Right kidney (tissue), 1 donor: Measurements from ENCODE around the gene KLHDC3.
"Not testable (repeated sequence)": the region's sequence is repeated elsewhere in the genome, so short reads cannot be mapped to it uniquely, and the experiment has no call there.

ENCODE experiments used
- DNase-seq: peaks from one replicate; pipeline ENCODE4 v3.0.0-alpha.2; 2016

Gene KLHDC3

DNA sequence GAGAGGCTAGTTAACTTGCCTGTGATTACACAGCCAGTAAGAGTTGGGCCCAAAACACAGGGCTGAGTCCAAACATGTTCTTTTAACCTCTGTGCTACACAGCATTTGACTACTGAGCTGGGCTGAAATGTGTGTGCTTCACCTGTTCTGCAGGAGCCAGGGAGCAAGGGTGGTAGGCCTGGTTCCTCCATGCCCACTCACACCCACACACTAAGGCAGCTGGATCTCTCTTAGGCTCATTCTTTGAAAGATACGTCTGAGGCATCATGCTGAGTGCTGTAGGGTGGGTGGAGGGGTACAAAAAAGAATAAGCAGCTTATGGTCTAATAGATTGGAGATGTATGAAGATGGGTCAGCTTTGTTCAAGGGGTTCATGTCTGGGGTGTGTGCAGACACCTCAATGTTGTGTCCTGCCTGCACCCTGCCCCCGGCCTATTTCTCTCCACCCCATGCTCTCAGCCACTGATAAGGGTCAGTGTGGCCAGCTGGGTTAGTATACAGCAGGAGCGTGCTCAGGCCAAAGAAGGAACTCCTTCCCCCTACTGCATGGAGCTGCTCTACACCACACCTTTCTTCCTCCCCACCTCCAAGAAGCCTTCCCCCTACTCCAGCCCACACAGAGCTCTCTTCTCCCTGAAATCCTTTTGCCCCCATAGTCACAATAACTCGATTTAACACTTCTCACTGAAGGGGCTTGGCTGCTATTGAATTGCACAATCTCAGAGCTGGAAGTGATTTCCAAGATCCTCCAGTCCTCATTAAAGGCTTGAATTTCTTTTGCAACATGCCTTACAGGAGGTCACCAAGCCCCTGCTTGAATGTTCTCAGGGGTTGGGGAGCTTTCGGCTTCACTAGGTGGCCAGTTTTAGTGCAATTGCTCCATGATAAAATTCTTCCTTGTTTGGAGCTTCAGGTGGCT lies 26.3 kb upstream of the KLHDC3 start:
- no peak for DNase-seq

DNA sequence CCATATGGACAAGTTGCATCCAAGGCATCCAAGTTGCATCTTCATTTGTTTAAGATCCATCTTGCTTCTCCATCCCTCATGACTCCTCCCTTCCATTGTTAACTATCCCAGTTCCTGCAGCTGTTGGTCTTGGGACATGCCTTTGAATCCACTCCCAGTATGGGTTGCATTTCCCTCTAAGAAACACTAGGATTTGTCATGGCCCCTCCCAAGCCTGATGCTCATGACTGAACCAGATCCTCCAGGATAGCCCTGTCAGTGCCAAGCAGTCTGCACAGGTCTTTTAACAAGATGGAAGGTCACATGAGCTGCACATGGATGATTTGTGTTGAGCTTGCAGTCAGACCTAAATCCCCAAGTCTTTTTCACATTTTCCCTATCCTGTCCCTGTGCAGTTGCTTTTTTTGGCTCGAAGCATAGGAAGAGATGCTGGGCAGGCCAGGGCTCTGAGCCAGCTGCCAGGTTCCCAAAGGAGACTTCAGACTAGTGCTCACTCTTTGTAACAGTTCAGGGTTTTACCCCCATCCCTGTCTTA lies 25.5 kb upstream of the KLHDC3 start:
- DNase-seq, result no peak

DNA sequence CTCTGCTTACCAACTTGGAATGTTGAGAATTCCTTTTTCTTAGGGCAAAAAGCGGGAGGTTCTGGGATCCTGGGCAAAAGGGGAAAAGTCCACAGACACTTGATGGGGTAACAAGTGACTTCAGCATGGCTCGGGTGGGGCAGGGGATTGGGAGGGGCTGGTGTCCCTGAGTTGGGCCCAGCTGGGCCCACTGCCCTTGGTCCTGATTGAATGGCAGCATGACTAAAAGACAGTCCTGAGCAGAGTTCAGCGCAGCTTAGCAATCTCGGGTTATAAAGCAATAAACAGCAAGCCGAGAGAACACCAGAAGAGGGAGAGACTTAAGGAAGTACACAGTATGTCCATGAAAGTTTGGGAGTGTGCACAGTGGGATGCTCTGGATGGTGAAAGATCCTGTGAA lies 24.1 kb upstream of the KLHDC3 start:
- no peak for DNase-seq

DNA sequence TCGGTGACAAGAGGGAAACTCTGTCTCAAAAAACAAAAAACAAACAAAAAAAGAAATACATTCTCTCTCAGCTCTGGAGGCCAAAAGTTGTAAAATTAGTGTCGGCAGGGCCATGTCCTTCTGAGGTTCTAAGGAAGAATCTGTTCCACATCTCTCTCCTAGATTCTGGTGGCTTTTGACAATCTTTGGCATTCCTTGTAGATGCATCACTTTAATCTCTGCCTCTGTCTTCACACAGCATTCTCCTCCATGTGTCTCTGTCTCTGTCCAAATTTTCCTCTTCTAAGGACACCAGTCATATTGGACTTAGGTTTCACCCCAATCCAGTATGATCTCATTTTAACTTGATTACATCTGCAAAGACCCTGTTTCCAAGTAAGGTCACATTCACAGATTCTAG lies 20.6 kb upstream of the KLHDC3 start:
- DNase-seq, result no peak

DNA sequence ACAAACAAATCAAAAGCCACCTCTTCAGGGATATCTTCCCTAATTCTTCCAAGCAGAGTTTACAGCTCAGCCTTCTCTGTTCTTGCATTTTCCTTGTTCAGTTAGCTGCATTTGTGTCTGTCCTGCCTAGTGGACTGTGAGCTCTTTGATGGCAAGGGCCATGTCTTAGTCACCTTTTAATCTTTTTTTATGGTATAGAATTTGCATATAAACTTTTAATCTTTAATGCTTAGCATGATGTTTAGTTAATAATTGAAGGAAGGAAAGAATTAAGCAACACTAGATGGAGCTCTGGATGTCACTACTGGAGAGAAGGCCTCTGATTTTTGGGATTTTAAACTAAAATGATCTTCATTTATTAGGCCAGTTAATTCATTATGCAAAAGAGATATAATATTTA lies 17.5 kb upstream of the KLHDC3 start:
- DNase-seq, result no peak

DNA sequence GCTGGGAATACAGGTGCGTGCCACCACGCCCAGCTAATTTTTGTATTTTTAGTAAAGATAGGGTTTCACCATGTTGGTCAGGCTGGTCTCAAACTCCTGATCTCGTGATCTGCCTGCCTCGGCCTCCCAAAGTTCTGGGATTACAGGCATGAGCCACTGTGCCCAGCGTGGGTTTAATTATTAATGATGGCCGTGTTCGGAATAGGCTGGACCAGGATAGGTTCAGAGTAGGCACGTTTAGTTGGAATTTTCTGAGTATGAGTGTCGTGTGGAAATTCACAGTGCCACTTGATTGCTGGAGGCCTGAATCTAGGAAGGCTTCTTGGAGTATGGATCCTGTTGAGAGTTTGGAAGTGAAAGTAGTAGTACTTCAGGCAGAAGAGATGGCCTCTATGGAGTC lies 15.8 kb upstream of the KLHDC3 start:
- DNase-seq, result not testable (repeated sequence)

DNA sequence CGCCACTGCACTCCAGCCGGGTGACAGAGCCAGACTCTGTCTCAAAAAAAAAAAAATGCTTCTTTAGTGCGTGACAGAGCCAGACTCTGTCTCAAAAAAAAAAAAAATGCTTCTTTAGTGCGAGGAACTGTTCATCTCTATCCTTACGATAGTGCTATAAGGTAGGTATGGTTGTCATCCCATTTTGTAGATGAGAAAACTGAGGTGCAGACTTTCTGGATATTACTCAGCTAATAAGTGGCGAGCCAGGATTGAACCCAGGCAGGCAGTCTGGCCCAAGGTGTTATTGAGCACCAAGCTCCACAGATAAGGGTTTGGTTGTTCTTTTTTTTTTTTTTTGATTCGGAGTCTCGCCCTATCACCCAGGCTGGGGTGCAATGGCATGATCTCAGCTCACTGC lies 12.2 kb upstream of the KLHDC3 start:
- DNase-seq, result no peak

DNA sequence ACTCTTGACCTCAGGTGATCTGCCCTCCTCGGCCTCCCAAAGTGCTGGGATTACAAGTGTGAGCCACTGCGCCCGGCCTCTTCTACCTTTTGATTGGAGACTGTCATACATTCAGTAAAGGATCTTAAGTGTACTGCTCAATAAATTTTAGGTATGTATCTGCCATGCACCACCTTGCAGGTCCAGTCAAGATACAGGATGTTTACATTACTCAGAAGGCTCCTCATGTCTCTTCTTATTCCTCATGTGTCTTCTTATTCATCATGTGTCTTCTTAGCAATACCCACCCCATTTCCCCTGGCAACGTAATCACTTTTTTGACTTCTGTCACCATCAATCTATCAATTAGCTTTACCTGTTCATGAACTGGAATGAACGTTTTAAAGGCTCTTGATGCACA lies 8.2 kb upstream of the KLHDC3 start:
- DNase-seq, result no peak

DNA sequence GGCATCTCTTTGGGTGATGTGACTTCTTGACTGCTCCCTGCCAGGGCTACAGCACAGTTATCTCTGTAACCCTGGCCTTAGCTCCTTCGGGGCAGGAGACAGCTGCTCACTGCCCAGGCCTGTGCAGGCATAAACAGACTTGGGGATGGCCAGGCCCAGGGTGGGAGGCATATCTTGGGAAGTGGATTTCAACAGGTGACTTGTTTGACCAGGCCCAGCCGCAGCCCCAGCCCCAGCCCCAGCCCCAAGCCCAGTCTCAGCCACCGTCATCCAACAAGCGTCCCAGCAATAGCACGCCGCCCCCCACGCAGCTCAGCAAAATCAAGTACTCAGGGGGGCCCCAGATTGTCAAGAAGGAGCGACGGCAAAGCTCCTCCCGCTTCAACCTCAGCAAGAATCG lies 7.8 kb upstream of the KLHDC3 start:
- no peak for DNase-seq

DNA sequence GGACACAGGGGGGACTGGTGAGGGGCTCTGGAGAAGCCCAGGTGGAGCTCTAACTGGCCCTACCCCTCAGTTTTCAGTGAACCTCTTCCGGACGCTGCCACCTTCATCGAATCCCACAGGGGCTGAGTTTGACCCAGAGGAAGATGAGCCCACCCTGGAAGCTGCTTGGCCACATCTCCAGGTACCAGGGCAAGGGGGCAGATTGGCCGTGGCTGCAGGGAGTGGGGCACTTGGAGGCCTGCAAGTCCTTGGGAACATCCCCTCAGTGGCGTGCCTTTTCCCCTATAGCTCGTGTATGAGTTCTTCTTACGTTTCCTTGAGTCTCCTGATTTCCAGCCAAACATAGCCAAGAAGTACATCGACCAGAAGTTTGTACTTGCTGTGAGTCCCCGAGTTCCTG lies 6.9 kb upstream of the KLHDC3 start:
- no peak for DNase-seq

DNA sequence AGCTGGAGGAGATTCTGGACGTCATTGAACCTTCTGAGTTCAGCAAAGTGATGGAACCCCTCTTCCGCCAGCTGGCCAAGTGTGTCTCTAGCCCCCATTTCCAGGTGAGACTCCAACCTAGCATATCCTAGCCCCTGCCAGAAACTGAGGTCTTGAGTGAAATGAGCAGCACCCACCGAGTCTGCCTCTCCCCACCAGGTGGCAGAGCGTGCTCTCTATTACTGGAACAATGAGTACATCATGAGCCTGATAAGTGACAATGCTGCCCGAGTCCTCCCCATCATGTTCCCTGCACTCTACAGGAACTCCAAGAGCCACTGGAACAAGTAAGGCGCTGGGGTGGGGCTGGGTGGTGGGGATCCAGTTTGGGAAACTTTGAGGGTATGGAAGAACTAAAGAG lies 4.9 kb upstream of the KLHDC3 start:
- DNase-seq, result no peak

DNA sequence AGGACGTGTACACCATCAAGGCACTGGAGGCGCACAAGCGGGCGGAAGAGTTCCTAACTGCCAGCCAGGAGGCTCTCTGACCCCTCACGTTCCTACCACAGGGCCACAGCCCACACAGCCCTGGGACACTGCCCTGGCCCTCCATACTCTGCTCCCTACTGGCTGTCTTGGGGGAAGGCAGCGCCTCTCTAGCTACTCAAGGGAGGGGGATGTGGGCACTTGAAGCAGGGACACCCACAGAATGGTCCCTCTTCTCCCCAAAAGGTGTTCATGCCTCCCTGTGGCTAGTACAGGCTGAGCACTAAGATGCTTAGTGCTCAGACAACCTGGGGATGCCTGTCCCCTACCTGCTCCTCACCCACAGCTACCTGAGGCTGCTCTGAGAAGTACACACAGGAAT lies 2.8 kb upstream of the KLHDC3 start:
- DNase-seq, result no peak

DNA sequence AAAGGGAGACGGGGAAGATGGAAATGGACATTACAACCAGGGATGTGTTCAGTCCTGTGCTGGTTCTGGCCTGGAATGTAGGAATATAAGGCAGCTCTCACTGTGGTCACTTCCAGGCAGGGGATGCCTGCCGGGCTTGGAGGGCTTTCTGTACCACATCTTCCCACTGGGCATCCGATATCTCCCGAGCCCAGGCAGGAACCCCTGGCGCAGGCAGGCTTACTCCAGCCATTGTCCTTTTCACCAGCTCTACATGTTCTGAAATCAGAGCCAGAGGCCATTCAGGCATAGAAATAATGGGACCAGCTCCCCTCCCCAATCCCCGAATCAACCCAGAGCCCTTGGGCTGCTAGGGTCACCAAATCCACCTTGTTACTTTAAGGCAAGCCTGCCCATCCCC lies 1.7 kb upstream of the KLHDC3 start:
- no peak for DNase-seq

DNA sequence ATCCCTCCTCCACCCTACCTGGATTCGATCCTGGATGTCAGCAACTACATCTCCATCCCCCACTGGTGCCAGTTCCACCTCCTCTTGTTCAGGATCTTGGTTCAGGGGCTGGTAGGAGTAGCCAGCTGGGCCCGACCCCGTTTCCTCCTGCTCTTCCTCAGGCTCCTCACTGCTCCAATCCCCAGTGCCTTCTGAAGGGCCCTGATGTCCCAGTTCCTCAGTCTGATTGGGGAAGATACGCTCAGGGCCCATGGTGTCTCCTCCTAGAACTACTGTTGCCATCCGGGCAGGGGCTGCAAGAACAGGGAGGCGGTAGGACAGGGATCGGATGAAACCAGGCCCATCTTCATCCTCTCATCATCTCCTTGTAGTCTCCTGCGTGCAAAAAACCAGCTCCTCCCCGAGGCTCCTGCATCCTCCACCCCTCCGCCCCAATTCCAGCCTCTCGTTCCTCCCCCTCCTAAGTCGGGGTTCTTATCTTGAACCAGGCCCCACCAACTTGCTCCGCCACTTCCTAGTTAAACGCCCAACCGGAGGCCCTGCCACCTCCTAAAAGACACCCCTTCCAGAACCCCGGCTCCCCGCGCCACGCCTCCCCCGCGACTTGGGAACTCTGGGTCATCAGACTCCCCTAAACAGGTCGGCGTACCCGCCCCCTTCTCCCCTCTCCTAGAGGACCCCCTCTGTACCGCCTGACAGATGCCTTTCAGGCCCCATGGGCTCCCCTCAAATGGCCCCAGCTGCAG lies 779 bp upstream of the KLHDC3 start:
- DNase-seq, result peak; percentile 48

DNA sequence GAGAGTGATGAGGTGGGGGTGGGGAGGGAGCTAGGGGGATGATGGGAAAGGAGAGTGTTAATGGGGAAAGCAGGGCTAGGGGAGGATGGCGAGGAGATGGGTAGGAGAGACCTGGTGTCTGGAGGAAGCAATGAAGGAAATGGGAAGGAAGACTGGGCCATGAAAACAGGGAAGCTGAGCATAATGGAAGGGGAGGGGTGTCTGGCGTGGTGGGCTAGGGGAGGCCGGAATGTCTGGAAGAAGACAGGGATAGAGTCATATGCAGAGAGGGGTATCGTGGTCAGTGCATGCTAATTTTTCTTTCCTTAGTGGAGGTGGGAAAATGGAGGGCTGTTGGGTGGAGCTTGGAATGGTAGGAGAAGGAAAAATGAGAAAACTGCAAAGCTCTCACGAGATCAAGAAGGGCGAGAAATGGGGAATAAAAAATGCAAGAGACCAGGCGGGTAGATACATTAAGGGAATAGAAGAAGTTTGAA lies 423 bp downstream of the KLHDC3 start:
- DNase-seq, result peak; percentile 19

DNA sequence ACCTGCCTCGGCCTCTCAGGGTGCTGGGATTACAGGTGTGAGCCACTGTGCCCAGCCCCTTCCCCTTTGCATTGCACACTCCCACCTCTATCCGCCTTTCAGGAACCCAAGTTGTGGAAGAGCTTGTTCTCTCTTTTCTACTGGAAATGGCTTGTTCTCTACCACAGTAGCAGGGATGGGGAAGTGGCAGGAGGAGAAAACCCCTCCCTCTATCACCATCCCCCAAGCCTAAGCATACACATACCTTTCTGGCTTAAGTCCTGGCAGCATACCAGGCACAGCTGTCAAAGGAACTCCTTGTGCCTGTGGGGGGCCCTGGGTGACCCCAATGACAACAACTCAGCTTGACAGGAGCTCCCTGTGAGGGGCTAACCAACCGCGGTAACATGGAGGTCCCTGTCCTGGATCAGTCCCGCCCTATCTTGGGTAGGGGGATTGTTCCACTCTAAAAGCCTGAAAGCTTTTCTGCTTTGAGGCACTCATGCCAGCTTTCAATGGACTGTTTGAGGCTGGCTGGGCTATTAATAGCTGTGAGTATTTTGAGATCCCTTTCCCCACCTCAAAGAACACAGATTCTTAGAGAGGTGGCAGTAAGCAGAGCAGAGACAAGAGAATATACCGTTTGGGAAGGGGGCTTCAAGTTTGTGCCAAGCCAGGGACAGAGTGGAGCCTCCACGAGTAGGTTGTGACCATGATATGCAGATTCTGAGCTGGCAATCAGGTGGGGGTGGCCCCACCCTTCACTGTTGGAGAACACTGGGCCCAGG lies 2.3 kb downstream of the KLHDC3 start:
- DNase-seq, result no peak

DNA sequence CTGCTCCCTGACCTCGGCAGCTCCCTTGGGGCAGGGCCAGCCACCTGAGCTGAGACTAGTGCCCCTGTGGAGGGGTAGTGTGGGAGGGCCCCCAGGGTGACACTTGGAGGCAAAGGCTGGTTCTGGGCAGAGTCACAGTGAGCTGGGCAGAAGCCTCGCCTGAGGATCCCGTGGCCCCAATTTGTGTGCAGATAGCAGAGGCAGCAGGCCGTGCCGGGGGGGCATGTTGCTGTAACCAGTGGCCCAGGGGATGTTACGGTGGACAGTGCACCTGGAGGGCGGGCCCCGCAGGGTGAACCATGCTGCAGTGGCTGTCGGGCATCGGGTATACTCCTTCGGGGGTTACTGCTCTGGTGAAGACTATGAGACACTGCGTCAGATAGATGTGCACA lies 2.9 kb downstream of the KLHDC3 start:
- no peak for DNase-seq

DNA sequence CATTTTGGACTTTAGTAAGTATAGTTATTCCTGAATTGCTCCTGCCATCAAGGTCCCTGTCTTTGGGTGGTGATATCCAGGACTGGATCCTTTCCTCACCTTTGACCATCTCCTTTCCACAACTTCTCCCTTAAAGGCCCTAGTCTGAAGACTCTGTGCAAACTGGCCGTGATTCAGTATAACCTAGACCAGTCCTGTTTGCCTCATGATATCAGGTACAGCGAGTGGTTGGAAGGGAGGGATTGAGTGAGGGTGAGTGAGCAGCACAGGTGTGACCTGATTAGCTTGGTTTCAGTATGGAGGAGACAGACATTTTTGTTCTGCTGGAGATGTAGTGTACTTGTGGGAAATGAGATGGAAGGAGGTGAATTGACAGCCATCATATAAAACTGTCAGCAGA lies 5.1 kb downstream of the KLHDC3 start:
- DNase-seq, result no peak

DNA sequence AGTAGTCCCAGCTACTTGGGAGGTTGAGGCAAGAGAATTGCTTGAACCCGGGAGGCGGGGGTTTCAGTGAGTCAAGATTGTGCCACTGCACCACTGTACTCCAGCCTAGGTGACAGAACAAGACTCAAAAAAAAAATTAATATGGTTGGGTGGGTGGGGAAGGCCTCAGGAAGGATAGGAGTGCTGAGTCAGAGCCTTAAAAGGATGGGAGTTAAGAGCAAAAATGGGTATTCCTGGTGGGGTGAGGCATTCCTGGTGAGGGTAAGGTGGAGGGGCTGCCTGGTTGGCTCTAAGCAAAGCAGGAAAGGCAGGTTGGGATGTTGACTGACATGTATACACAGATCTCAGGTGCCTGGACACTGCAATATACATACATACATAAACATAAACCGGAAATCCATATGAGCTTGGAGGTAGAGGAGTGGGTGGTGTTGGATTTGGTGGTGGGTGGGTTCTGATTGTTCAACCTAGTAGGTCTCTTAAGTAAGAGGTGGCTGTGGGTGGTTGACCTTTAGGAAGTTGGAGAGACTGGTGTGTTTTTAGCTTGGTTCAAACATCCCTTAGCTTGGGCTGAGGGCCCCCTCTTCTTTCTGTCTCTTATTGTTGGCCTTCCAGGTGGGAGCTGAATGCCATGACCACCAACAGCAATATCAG lies 6.1 kb downstream of the KLHDC3 start:
- DNase-seq, result no peak

DNA sequence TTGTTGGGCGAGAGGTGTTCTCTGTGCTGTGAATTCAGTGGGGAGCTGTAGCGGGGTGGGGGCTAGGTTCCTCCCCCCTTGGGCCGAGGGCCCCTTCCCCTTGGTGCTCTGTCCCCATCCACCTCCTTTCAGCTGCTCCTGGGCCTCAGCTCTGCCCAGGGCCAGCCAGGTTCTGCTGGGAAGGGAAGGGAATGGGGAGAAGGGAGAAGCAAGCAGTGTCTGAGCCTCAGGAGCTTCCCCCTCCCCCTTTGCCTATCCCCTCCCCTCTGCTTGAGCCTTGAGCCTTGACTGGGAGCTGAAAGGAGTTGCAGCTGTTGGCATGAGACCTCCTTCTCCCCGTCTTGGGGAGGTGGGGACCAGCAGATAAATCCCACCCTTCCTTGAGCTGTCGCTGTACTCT lies 6.8 kb downstream of the KLHDC3 start:
- DNase-seq, result no peak

DNA sequence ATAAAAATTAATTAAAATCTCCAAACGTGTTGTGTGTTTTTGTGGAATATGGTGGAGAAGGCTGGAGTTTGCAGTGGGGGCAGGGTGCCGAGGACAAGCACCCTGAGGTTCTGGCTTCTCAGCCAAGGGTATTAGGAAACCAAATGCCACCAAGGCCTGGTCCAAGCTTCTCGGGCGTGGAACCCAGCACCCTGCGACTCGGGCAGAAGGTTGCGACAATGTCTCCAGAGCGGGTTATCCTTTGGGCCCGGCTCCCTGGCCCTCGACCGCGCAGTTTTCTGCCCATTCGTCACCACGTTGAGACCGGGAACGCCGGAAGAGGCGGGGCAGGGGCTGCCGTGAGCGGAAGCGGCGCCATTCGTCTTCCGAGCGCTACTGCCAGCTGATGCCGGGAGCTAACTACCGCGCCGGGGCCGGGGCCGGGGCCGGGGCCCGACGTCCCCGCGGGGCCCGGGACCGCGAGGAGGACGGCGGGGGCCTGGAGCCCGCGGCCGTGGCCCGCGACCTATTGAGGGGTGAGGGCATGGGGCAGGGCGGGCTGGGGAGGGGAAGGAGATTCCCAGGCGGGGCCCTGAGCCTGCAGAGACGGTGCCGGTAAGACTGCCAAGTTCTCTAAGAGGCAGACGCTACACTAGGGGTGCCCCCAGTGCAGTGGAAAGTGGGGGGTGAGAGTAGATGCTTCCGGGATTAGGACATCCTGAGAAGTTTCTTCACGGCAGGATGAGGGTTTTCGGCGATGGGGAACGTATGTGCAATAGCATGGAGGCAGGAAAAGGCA lies 7.4 kb downstream of the KLHDC3 start, which contains the start of gene RRP36:
Gene RRP36 (plus strand): TSS at position 354 of the 778 bp plus-strand sequence. CDS start 32 bp downstream, at position 386.
- peak; percentile 78 for DNase-seq
